Ovary (tissue), 3 donors: ENCODE measurements around the gene GPATCH4.

Experiments used
- CTCF ChIP-seq, 3 donors: fragments of 450-650 bp in 2 of 3; fragments of 200-600 bp in 1 of 3; IDR thresholded peaks; one replicate each; pipeline versions ENCODE4 v1.5.1 to v1.8.0; 2016 to 2022; ENCODE audit warnings: antibody characterized with exemption in 3 of 3, mild to moderate bottlenecking in 1 of 3
- POLR2A ChIP-seq: fragments of 450-650 bp; IDR thresholded peaks from one replicate; pipeline ENCODE4 v1.6.1; 2017; ENCODE audit warnings: antibody characterized with exemption, mild to moderate bottlenecking, moderate library complexity
- donor health status: DM: no; HTN: no; CAD: no.

GRCh38 chr1:156589546-156589945 lies 11.7 kb downstream of the GPATCH4 start:
- TF ChIP-seq CTCF (IDR thresholded peaks at IDR 0.05), result no peak
- no peak for TF ChIP-seq POLR2A
